CD4-positive, CD25-positive, alpha-beta regulatory T cell (primary cell): ENCODE data around the gene TCF7L2. TPM values are rescaled to one million over a fixed set of nuclear protein-coding genes. Genes with fewer than 3 reads are reported as not detected.
"Not testable (repeated sequence)": the region's sequence is repeated elsewhere in the genome, so short reads cannot be mapped to it uniquely, and the experiment has no call there.

Source experiments
- ATAC-seq, 2 donors: fragments of 150-1000 bp; cut with Tn5 transposase; one replicate each; pipeline ENCODE4 v1.10.0; 2021; ENCODE audit warnings: low read depth in 2 of 2, moderate number of reproducible peaks in 2 of 2, moderate library complexity in 1 of 2
- DNase-seq, 3 donors: peaks; one replicate each; pipeline versions ENCODE4 v3.0.0 to v3.0.0-alpha.2; 2012 to 2022; ENCODE audit warnings: mixed read lengths in 1 of 3
- H3K27ac ChIP-seq: one replicate; pipeline ENCODE4 v1.7.0; 2013; ENCODE audit warnings: mild to moderate bottlenecking, low read length; ENCODE audit not compliant: insufficient read depth, poor library complexity, severe bottlenecking
- H3K27me3 ChIP-seq: one replicate; pipeline ENCODE4 v1.7.0; 2013; ENCODE audit warnings: low read length; ENCODE audit not compliant: control insufficient read depth, insufficient read depth
- H3K36me3 ChIP-seq: one replicate; pipeline ENCODE4 v1.7.0; 2013; ENCODE audit warnings: mild to moderate bottlenecking, low read length, moderate library complexity; ENCODE audit not compliant: control insufficient read depth, insufficient read depth
- H3K4me1 ChIP-seq: 2 replicates; pipeline ENCODE4 v1.7.0; 2013; ENCODE audit warnings: mild to moderate bottlenecking, low read length; ENCODE audit not compliant: insufficient read depth, control insufficient read depth, poor library complexity, severe bottlenecking
- H3K4me3 ChIP-seq: one replicate; pipeline ENCODE4 v1.7.0; 2013; ENCODE audit warnings: low read depth, mild to moderate bottlenecking, low read length, moderate library complexity
- H3K9me3 ChIP-seq, 2 experiments: 1 replicate in 1 of 2; 2 replicates in 1 of 2; pipeline ENCODE4 v1.7.0; 2013; ENCODE audit warnings: low read length in 2 of 2, mild to moderate bottlenecking in 1 of 2, moderate library complexity in 1 of 2; ENCODE audit not compliant: control insufficient read depth in 2 of 2
- H3K27ac Mint-ChIP-seq, 3 donors: one replicate each; pipeline ENCODE4 v1.8.0; 2020 to 2022; ENCODE audit warnings: mild to moderate bottlenecking in 3 of 3, mixed read lengths in 3 of 3, moderate library complexity in 2 of 3
- H3K27me3 Mint-ChIP-seq: one replicate; pipeline ENCODE4 v1.8.0; 2022; ENCODE audit warnings: mild to moderate bottlenecking, mixed read lengths
- H3K36me3 Mint-ChIP-seq: one replicate; pipeline ENCODE4 v1.8.0; 2020; ENCODE audit warnings: mixed read lengths
- H3K4me1 Mint-ChIP-seq, 4 donors: one replicate each; pipeline ENCODE4 v1.8.0; 2020 to 2022; ENCODE audit warnings: mixed read lengths in 4 of 4, mild to moderate bottlenecking in 1 of 4
- H3K4me3 Mint-ChIP-seq, 4 donors: one replicate each; pipeline ENCODE4 v1.8.0; 2020 to 2022; ENCODE audit warnings: mild to moderate bottlenecking in 4 of 4, mixed read lengths in 4 of 4, moderate library complexity in 3 of 4
- H3K9me3 Mint-ChIP-seq, 7 donors: one replicate each; pipeline ENCODE4 v1.8.0; 2020 to 2022; ENCODE audit warnings: mixed read lengths in 7 of 7, mild to moderate bottlenecking in 3 of 7, moderate library complexity in 2 of 7
- polyA plus RNA-seq, 4 donors: library from polyadenylated mRNA; unstranded; fragments of 300-500 nt; fragmentation: Illumina TruSeq; gene quantifications; one replicate each; pipeline ENCODE4 v1.2.3, GENCODE V29; 2021
- total RNA-seq: library from RNA; stranded (reverse); gene quantifications from one replicate; pipeline ENCODE4 v1.2.3, GENCODE V29; 2022

Gene TCF7L2
- total and polyA plus RNA-seq, 5 donors from 2014 or later: 0.38 to 1.8 (median 0.52) TPM; not detected in 1

- Mint-ChIP-seq H3K27ac (no peak overlapping the region), H3K4me3 (no peak overlapping the region), H3K36me3 (no peaks in the 10 kb centered on the region), H3K9me3 (no peaks in the 10 kb centered on the region), H3K4me1 (no peaks in the 10 kb centered on the region), H3K27me3 (no peaks in the 10 kb centered on the region)
- ATAC-seq: no peak
- H3K4me3 ChIP-seq: no peak overlapping the region
- no peaks in the 10 kb centered on the region for H3K36me3 ChIP-seq
- DNase-seq: no peak
- no peaks in the 10 kb centered on the region for H3K27me3 ChIP-seq
- H3K27ac ChIP-seq: no peak overlapping the region
- H3K9me3 ChIP-seq: no peaks in the 10 kb centered on the region
- no peaks in the 10 kb centered on the region for H3K4me1 ChIP-seq
These were observed 154.0 kb downstream of the TCF7L2 start for GRCh38 chr10:113104047-113104446.

- Histone ChIP-seq H3K4me1 (no peaks in the 10 kb centered on the region), H3K27ac (no peak overlapping the region), H3K27me3 (peaks cover 6% of the 10 kb centered on the region), H3K36me3 (no peaks in the 10 kb centered on the region), H3K4me3 (no peak overlapping the region), H3K9me3 (no peaks in the 10 kb centered on the region)
- Mint-ChIP-seq H3K36me3 (no peaks in the 10 kb centered on the region), H3K9me3 (no peaks in the 10 kb centered on the region), H3K4me3 (no peak overlapping the region), H3K4me1 (no peaks in the 10 kb centered on the region), H3K27me3 (no peaks in the 10 kb centered on the region), H3K27ac (no peak overlapping the region)
- ATAC-seq (no peak), DNase-seq (no peak)
These were observed 158.3 kb downstream of the TCF7L2 start for GRCh38 chr10:113108194-113108835.

- Histone ChIP-seq H3K4me1 (no peaks in the 10 kb centered on the region), H3K36me3 (no peaks in the 10 kb centered on the region), H3K9me3 (no peaks in the 10 kb centered on the region), H3K27ac (no peak overlapping the region), H3K4me3 (no peak overlapping the region), H3K27me3 (peaks cover 6% of the 10 kb centered on the region)
- Mint-ChIP-seq H3K36me3 (no peaks in the 10 kb centered on the region), H3K27me3 (no peaks in the 10 kb centered on the region), H3K27ac (no peak overlapping the region), H3K4me1 (no peaks in the 10 kb centered on the region), H3K4me3 (no peak overlapping the region), H3K9me3 (no peaks in the 10 kb centered on the region)
- DNase-seq (no peak), ATAC-seq (no peak)
These were observed 158.9 kb downstream of the TCF7L2 start for GRCh38 chr10:113108948-113109347.

- not testable (repeated sequence) for H3K4me1 Mint-ChIP-seq, H3K9me3 ChIP-seq, DNase-seq, H3K4me1 ChIP-seq, H3K9me3 Mint-ChIP-seq, ATAC-seq, H3K27ac Mint-ChIP-seq, H3K27me3 Mint-ChIP-seq, H3K27me3 ChIP-seq, H3K4me3 Mint-ChIP-seq, H3K4me3 ChIP-seq, H3K36me3 Mint-ChIP-seq, H3K36me3 ChIP-seq, H3K27ac ChIP-seq
These were observed 159.4 kb downstream of the TCF7L2 start for GRCh38 chr10:113109482-113109881.

GRCh38 chr10:113111260-113111659 is 161.2 kb downstream of the TCF7L2 start:
- DNase-seq: no peak
- Histone ChIP-seq H3K27ac (no peak overlapping the region), H3K4me1 (no peaks in the 10 kb centered on the region), H3K27me3 (peaks cover 6% of the 10 kb centered on the region), H3K4me3 (no peak overlapping the region), H3K9me3 (no peaks in the 10 kb centered on the region), H3K36me3 (no peaks in the 10 kb centered on the region)
- Mint-ChIP-seq H3K4me3 (no peak overlapping the region), H3K27ac (no peak overlapping the region), H3K4me1 (no peaks in the 10 kb centered on the region), H3K27me3 (peaks cover 4% of the 10 kb centered on the region), H3K36me3 (no peaks in the 10 kb centered on the region), H3K9me3 (no peaks in the 10 kb centered on the region)
- ATAC-seq: no peak

GRCh38 chr10:113111900-113112853 is 162.1 kb downstream of the TCF7L2 start:
- Mint-ChIP-seq H3K36me3 (no peaks in the 10 kb centered on the region), H3K9me3 (no peaks in the 10 kb centered on the region), H3K27me3 (peaks cover 4% of the 10 kb centered on the region), H3K4me3 (no peak overlapping the region), H3K27ac (no peak overlapping the region), H3K4me1 (no peaks in the 10 kb centered on the region)
- ATAC-seq: no peak
- no peaks in the 10 kb centered on the region for H3K4me1 ChIP-seq
- H3K27ac ChIP-seq: no peak overlapping the region
- H3K27me3 ChIP-seq: peaks cover 6% of the 10 kb centered on the region
- no peak for DNase-seq
- no peak overlapping the region for H3K4me3 ChIP-seq
- no peaks in the 10 kb centered on the region for H3K36me3 ChIP-seq
- no peaks in the 10 kb centered on the region for H3K9me3 ChIP-seq

- no peak overlapping the region for H3K27ac Mint-ChIP-seq
- Histone ChIP-seq H3K27ac (no peak overlapping the region), H3K36me3 (no peaks in the 10 kb centered on the region), H3K27me3 (peaks cover 6% of the 10 kb centered on the region), H3K4me1 (no peaks in the 10 kb centered on the region), H3K4me3 (no peak overlapping the region), H3K9me3 (no peaks in the 10 kb centered on the region)
- peaks cover 4% of the 10 kb centered on the region for H3K27me3 Mint-ChIP-seq
- H3K4me3 Mint-ChIP-seq: no peak overlapping the region
- H3K36me3 Mint-ChIP-seq: no peaks in the 10 kb centered on the region
- no peak for ATAC-seq
- DNase-seq: no peak
- H3K9me3 Mint-ChIP-seq: no peaks in the 10 kb centered on the region
- H3K4me1 Mint-ChIP-seq: no peaks in the 10 kb centered on the region
These were observed 163.2 kb downstream of the TCF7L2 start for GRCh38 chr10:113113241-113113640.
